LHCN-M2 (cell line): ENCODE results near the gene CAPN9. TPM values are rescaled to one million over a fixed set of nuclear protein-coding genes. Genes with fewer than 3 reads are reported as not detected.
"Not testable (repeated sequence)": the region's sequence is repeated elsewhere in the genome, so short reads cannot be mapped to it uniquely, and the experiment has no call there.

Experiments
- DNase-seq: peaks from one replicate; pipeline ENCODE4 v3.0.0-alpha.2; 2012; ENCODE audit warnings: low read depth
- polyA plus RNA-seq: library from polyadenylated mRNA; unstranded; fragments of >200 nt; gene quantifications from one replicate; pipeline ENCODE4 v1.2.1, GENCODE V29; 2012; ENCODE audit warnings: missing spikeins
- total RNA-seq: library from RNA; depleted of rRNA; stranded (reverse); fragments of >200 nt; gene quantifications from 2 replicates; pipeline ENCODE4 v1.2.3, GENCODE V29; 2014; rRNA removed

The CAPN9 gene, protein sequence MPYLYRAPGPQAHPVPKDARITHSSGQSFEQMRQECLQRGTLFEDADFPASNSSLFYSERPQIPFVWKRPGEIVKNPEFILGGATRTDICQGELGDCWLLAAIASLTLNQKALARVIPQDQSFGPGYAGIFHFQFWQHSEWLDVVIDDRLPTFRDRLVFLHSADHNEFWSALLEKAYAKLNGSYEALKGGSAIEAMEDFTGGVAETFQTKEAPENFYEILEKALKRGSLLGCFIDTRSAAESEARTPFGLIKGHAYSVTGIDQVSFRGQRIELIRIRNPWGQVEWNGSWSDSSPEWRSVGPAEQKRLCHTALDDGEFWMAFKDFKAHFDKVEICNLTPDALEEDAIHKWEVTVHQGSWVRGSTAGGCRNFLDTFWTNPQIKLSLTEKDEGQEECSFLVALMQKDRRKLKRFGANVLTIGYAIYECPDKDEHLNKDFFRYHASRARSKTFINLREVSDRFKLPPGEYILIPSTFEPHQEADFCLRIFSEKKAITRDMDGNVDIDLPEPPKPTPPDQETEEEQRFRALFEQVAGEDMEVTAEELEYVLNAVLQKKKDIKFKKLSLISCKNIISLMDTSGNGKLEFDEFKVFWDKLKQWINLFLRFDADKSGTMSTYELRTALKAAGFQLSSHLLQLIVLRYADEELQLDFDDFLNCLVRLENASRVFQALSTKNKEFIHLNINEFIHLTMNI
- not detected in 2 replicates for total RNA-seq
- not detected for polyA plus RNA-seq

- DNase-seq, result no peak
Observed at GRCh38 chr1:230747127-230747730, at the start of gene CAPN9. CAPN9 (plus strand) TSS chr1:230747388; CDS start chr1:230747497, 109 bp downstream.

- DNase-seq, result no peak
Observed at GRCh38 chr1:230698130-230698529, 49.1 kb upstream of the CAPN9 start.

DNA sequence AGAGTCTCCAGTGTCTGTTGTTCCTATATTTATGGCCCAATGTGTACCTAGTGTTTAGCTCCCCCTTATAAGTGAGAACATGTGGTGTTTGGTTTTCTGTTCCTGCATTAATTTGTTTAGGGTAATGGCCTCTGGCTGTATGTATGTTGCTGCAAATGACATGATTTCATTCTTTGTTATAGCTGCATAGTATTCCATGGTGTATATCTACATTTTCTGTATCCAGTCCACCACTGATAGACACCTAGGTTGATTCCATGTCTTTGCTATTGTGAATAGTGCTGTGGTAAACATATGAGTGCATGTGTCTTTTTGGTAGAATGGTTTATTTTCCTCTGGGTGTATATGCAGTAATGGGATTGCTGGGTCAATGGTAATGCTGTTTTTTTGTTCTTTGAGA lies 48.2 kb upstream of the CAPN9 start:
- not testable (repeated sequence) for DNase-seq

DNA sequence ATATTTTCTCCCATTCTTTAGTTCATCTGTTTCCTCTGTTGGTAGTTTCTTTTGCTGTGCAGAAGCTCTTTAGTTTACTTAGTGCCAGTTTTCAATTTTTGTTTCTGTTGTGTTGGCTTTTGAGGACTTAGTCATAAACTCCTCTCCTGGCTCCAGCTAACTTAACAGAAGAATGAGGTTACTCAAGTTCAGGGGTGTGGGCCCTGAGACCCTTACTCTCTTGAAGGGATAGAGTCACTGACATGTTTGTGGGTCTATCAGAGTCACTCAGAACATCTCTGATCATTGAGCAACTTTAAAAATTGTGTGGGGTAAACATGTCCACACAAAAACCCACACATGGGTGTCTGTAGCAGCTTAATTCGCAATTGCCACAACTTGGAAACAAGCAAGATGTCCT lies 47.5 kb upstream of the CAPN9 start:
- no peak for DNase-seq

DNA sequence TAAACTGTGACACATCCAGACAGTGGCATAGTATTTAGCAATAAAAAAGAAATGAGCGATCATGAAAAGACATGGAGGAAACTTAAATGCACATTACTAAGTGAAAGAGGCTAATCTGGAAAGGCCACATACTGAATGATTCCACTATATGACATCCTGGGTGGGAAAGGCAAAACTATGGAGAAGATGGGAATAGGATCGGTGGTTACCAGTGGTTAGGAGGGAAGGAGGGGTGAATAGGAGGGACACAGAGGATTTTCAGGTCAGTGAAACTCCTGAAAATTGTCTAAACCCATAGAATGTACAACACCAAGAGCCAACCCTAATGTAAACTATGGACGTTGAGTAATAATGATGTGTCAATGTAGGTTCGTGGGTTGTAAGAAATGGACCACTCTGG lies 47.1 kb upstream of the CAPN9 start:
- DNase-seq, result no peak

- no peak for DNase-seq
Observed at GRCh38 chr1:230701434-230701833, 45.8 kb upstream of the CAPN9 start.

DNA sequence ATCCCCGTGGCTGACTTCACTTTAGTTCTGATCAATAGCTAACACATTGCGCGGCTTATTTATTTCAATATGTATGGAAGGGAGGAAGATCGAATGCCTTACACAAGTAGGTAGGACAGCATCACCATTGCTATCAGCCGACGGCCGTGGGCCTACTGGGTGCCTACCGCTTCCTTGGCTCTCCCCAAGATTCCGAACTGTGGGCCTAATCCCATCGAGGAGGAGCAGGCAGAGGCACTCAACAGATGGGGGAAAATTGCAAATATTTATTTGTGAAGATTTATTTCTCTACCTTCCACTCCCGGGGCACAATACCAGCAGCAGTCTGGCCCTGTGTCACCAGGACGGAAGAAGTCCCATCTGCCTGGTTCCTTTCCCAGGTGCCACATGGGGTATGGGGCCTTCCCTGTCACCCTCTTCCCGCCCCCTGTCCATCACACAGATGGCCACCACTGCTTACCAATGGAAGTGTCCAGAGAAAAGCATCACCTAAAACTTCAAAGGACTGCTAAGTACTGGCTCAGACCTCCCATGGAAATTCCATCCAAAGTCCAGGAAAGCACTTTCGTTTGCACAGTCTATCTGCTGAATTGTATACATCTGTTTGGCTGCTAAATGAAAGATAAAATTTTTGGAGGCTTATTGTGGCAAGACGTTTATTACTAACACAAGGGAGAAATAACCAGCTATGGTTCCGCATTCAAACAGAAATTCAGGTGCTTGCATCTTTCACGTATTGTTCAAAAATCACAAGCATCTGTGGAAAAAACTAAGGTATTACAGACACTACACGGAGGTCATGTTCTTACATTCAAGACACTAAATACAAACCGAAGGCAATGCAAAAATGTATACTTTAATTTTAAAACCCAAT lies 45.1 kb upstream of the CAPN9 start:
- DNase-seq, result no peak

DNA sequence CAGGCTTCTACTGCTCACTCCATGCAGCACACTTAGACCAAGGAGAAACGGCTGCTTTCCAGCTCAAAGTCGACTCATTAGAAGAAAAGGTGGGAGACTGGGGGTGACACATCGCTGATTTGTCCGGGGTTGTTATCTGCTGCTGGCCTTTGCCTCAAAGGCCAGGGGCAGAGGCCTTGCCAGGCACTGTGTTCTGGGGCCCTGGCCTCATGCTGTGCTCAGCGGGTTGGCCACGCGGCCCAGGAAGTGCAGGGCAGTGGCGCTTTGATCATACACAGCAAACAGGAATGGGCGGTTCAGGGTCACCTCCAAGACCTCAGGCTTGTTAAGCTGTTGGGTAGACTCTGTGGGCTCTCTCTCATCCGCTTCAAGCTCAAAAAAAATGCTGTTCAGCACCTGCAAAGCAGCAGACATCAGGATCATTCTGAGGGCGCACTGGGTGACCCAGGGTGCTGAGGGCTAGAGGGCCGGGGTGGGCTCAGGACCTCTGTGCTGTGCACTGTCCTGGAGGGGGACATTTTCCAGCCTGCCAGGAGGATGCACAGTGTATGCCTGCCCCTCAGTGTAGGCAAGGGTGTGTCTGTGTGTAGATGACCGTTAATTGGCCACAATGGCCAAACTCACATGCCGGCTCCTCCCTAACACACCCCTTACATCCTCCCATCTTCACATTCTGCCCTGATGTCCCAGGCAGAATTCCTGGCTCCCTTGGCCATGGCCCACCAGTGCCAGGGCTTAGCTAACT lies 44.1 kb upstream of the CAPN9 start:
- DNase-seq, result no peak

DNA sequence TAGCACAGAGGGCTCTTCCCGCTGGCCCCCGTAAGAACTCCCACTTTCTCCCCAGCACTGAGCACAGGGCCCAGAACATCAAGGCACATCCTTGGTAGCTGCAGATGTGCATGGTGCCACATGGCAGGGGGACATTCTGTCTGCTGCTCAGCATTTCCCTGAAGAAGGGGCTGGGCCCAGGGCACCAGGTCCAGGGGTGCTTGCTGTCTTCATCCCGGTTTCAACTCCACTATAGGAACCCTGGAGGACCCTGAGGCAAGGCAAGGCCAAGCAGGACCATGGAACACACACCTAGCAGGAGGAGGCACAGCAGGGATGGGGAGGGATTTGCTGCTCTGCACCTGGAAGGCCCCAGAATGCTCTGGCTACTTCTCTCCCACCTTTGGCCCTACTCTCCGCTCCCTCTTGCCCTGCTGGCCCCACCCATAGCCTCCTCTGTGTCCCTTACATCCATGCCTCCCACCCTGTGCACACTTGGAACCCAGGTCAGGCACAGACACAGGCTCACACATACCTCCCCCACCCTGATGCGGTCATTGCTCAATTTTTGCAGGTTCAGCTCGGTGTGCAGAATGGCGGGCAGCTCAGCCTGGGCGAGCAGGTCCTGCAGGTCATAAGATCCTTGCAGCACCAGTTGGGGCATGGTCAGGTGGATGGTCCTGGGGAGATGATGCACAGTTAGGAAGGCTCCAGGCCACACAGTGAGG lies 43.4 kb upstream of the CAPN9 start:
- no peak for DNase-seq

DNA sequence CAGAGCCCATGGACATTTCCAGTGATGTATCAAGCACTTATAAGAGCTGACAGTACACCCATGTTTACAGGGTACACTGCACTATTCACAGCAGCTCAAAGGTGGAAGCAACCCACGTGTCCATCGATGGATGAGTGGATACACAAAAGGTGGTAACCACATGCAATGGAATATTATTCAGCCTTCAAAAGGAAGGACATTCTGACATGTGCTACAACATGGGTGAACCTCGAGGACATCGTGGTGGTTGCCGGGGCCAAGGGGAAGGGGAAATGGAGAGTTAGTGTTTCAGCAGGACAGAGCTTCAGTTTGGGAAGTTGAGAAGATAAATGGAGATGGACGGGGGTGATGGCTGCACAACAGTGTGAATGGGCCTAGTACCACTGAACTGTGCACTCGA lies 42.4 kb upstream of the CAPN9 start:
- no peak for DNase-seq

DNA sequence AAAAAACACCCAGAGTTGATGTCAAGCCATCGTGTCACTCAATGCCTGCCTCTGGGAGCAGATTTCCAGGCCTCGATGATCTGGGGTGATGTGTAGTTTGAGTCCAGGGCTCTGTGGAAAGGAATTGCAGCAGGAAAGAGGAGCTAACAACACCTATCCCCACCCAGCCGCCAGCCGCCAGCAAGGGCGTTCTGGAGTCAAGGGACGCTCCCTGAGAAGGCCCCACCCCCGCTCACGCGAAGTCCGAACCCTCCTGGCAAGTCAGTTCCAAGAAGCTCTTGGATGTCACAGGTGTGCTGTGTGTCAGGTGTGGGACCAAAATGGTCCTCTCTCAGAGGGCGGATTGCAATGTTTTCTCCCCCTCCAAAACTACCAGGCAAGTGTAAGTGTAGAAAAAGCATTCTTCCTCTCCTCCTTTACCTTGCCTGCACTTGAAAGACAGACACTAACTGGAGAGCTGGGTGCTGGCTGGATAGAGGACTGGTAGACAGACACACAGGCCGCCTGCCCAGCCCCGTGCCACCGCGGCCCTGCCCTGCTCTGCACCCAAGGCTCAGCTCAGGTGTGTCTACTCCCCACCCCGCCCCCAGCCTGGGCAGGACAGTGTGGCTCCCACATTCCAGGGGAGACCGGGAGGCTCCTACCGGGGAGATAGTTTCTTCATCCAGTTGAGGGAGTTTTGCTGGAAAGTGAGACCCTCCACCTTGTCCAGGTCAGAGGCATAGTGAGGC lies 41.7 kb upstream of the CAPN9 start:
- DNase-seq, result no peak

- no peak for DNase-seq
Observed at GRCh38 chr1:230706020-230706699, 41.0 kb upstream of the CAPN9 start.

DNA sequence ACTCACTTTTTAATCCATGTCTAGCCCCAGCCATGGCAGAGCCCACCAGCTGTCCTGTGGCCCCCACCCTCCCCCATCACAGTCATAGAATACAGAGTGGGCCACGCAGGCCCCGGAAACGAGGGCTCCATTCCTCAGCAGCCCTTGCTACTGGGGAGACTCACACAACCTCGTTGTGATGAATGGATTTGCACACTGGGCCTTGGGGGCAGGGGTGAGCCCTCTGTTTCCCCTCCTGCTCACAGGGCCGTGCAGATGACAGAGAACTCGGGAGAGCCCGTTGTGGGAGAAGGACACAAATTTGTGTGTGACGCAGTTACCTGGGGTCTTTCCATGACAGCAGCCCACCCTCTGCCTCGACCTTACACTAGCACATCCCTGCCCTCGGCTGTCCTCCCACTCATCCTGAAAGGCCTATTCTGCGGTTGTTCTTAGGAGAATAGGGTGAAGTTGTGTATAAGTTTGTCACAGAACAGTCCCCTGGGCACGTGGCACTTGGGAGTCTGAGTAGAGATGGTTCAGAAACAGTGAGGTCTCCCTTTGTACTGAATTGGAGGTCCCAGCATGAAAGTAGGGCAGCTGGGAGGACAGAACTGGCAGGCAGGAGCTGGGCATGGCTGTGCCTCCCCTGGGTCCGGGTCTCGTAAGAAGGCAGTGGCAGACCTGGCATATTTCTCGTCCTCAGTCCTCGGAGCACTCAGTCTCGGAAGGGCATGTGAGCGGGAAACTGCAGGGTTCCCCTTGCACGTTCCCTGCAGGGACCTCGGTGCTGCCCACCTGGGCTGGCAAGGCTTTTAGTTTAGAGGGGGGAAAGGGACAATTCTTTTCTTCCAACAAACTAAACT lies 40.1 kb upstream of the CAPN9 start:
- DNase-seq, result no peak

GRCh38 chr1:230707732-230708630 lies 39.2 kb upstream of the CAPN9 start:
- no peak for DNase-seq

- DNase-seq, result no peak
Observed at GRCh38 chr1:230708631-230709580, 38.3 kb upstream of the CAPN9 start.
